ENCODE data around the gene CDH13.

Gene CDH13

DNA sequence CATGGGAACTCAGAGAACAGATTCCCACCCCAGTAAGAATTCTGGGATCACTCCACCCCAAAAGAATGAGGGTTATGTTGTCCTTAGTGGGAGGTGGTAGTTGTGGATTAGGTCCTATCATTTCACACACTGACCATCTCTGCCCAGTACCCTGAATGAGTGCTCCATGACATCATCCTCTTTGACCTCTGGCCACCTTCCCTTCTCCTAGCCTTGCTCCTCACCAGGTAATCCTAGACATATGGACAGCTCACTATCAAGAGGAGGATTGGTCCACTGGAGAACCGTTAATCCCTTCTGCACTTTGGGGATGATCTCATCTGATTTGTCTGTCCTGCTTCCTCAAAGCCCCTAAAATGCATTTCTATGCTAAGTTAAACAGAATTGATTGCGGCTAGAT, 642.8 kb downstream of the CDH13 start:
- Histone ChIP-seq H3K36me3 (no peaks in the 10 kb centered on the region), H3K9me3 (no peaks in the 10 kb centered on the region), H3K27me3 (no peaks in the 10 kb centered on the region), H3K4me1 (peaks cover 0 to 5% (median 0%) of the 10 kb centered on the region in 4 donors), H3K27ac (no peak overlapping the region), H3K4me3 (no peak overlapping the region)
- DNase-seq = no peak
- TF ChIP-seq CTCF (IDR thresholded peaks at IDR 0.05) = no peak
- intact Hi-C loops (cut with DNase I; ENCODE audit: low total_unique reads) = no loop called here

DNA sequence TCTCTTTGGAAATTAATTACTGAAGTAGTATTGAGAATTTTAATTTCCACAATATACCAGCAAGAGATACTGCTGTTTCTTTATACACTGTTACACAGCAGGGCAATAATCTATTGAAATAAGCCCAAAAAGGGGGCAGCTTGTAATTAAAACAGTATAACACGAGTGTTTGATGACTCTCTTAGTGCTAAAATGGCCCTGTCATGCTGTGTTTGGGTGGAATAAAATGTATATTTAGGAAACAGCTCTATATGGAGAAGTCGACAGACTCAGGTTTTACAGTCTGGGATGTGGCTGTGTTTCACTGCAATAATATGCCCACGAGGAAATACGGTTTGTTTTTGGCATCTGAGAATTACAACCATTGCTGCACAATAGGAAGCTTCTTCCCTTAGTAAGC, 643.3 kb downstream of the CDH13 start:
- DNase-seq = no peak
- H3K4me1 ChIP-seq = peaks cover 0 to 3% (median 0%) of the 10 kb centered on the region in 4 donors
- H3K9me3 ChIP-seq = no peaks in the 10 kb centered on the region
- H3K4me3 ChIP-seq = no peak overlapping the region
- no peaks in the 10 kb centered on the region for H3K27me3 ChIP-seq
- no peak for TF ChIP-seq CTCF (IDR thresholded peaks at IDR 0.05)
- intact Hi-C loops (cut with DNase I; ENCODE audit: low total_unique reads) = no loop called here
- H3K27ac ChIP-seq = no peak overlapping the region
- H3K36me3 ChIP-seq = no peaks in the 10 kb centered on the region

DNA sequence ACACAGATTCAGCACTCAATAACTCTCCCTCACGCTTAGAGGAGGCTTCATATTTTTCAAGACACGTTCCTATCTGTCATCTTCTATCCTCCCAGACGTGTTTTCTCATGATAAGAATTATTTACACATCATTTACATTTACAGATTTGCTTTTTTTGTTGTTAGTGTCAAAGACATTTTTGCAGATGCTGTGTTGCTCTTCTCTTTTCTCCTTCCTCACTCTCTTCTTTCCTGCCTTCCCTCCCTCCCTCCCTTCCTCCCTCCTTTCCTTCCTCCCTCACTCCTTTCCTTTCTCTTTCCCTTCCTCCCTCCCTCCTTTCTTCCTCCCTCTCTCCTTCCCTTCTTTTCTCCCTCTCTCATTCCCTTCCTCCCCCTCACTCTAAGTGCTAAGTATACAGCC, 643.9 kb downstream of the CDH13 start:
- Histone ChIP-seq H3K4me3 (no peak overlapping the region), H3K27ac (no peak overlapping the region), H3K9me3 (no peaks in the 10 kb centered on the region), H3K4me1 (no peaks in the 10 kb centered on the region), H3K36me3 (no peaks in the 10 kb centered on the region), H3K27me3 (no peaks in the 10 kb centered on the region)
- DNase-seq = no peak
- no peak for TF ChIP-seq CTCF (IDR thresholded peaks at IDR 0.05)
- intact Hi-C loops (cut with DNase I; ENCODE audit: low total_unique reads) = no loop called here

- no peak for TF ChIP-seq CTCF (IDR thresholded peaks at IDR 0.05)
- no peaks in the 10 kb centered on the region for H3K9me3 ChIP-seq
- H3K27me3 ChIP-seq = no peaks in the 10 kb centered on the region
- H3K4me3 ChIP-seq = no peak overlapping the region
- no peak for DNase-seq
- H3K4me1 ChIP-seq = no peaks in the 10 kb centered on the region
- H3K27ac ChIP-seq = no peak overlapping the region
- intact Hi-C loops (cut with DNase I; ENCODE audit: low total_unique reads) = no loop called here
- H3K36me3 ChIP-seq = no peaks in the 10 kb centered on the region
Observed at GRCh38 chr16:83271123-83271522, 644.4 kb downstream of the CDH13 start.

DNA sequence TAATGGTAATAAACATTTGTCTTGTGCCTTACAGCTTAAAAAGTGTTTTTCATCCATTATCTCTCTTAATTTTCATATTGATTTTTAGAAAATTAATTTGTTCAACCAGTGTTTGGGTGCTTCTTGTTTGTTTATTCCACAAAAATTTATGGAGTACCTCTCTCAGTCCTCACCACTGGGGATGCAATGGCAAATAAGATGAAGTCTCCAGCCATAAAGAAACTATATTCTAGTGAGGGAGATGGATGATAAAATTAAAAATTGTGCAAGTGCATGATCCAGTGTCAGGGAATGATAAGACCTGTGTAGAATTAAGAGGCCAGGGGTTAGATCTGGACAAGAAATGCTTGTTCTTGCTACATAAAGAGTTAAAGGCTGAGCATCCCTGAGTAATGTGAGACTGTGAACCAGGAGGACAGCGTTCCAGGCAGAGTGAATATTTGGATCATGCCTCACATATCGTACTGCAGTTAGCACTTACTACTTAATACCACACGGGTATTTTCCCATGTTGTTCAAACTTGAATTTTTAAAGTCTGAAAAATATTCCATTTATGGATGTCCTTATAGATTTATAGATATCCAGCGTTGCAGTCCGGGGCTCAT, 645.3 kb downstream of the CDH13 start:
- Histone ChIP-seq H3K27me3 (no peaks in the 10 kb centered on the region), H3K36me3 (no peaks in the 10 kb centered on the region), H3K4me1 (no peaks in the 10 kb centered on the region), H3K9me3 (no peaks in the 10 kb centered on the region), H3K4me3 (no peak overlapping the region), H3K27ac (no peak overlapping the region)
- DNase-seq = no peak
- intact Hi-C loops (cut with DNase I; ENCODE audit: low total_unique reads) = no loop called here
- TF ChIP-seq CTCF (IDR thresholded peaks at IDR 0.05) = no peak

DNA sequence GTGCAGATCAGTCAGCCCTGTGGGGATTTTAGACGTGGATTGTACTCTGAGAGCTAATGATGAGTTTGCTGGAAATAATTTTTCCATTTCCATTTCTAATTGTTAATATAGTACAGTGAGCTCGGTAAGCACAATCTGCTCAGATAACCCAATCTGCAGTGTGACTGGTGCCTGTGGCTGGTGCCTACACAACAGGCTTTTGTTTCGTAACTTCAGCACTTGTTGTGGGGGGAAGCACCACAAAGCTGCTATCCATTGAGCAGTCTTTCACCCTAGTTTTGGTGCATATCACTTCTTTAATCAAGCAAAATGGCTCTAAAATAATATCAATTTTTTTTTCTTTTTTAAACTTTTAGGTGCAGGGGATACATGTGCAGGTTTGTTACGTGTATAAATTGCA, 646.1 kb downstream of the CDH13 start:
- H3K27ac ChIP-seq = no peak overlapping the region
- no peaks in the 10 kb centered on the region for H3K4me1 ChIP-seq
- H3K36me3 ChIP-seq = no peaks in the 10 kb centered on the region
- no peaks in the 10 kb centered on the region for H3K9me3 ChIP-seq
- intact Hi-C loops (cut with DNase I; ENCODE audit: low total_unique reads) = no loop called here
- H3K27me3 ChIP-seq = no peaks in the 10 kb centered on the region
- H3K4me3 ChIP-seq = no peak overlapping the region
- no peak for TF ChIP-seq CTCF (IDR thresholded peaks at IDR 0.05)
- DNase-seq = no peak

Measured in tibial artery (tissue), 4 donors.